Measurements from ENCODE around the gene CTDSP2.

GRCh38 chr12:57869927-57870318 lies 23.4 kb upstream of the CTDSP2 start:
- TF ChIP-seq POLR2A (IDR thresholded peaks at IDR 0.05; ENCODE audit: low read length) (no peak), GATA1 (IDR thresholded peaks at IDR 0.05; ENCODE audit: low read depth, low read length) (no peak)
